Dendritic cell treated with granulocyte-macrophage colony-stimulating factor and Interleukin-4, amounts not matched to agents 40 ng/mL and 50 ng/mL, for 4 days (primary cell): ENCODE results near the gene EIF6.
A peak's percentile ranks its signal among the peaks of the same experiment; 100 is the strongest.

Experiments
- H3K27ac Mint-ChIP-seq: one replicate; pipeline ENCODE4 v1.8.0; 2022; ENCODE audit warnings: mild to moderate bottlenecking, mixed read lengths
- H3K27me3 Mint-ChIP-seq: one replicate; pipeline ENCODE4 v1.8.0; 2022; ENCODE audit warnings: mild to moderate bottlenecking, mixed read lengths
- H3K36me3 Mint-ChIP-seq: one replicate; pipeline ENCODE4 v1.8.0; 2022; ENCODE audit warnings: low read depth, mixed read lengths
- H3K4me1 Mint-ChIP-seq: one replicate; pipeline ENCODE4 v1.8.0; 2022; ENCODE audit warnings: low read depth, mixed read lengths
- H3K4me3 Mint-ChIP-seq: one replicate; pipeline ENCODE4 v1.8.0; 2022; ENCODE audit warnings: mild to moderate bottlenecking, moderate library complexity, mixed read lengths
- H3K9me3 Mint-ChIP-seq: one replicate; pipeline ENCODE4 v1.8.0; 2022; ENCODE audit warnings: mixed read lengths
- intact Hi-C: fragments of 100-400 bp; cut with micrococcal nuclease; formaldehyde crosslinking; loops from one replicate; pipeline ENCODE4 v1.15.0; 2022

EIF6 gene

DNA sequence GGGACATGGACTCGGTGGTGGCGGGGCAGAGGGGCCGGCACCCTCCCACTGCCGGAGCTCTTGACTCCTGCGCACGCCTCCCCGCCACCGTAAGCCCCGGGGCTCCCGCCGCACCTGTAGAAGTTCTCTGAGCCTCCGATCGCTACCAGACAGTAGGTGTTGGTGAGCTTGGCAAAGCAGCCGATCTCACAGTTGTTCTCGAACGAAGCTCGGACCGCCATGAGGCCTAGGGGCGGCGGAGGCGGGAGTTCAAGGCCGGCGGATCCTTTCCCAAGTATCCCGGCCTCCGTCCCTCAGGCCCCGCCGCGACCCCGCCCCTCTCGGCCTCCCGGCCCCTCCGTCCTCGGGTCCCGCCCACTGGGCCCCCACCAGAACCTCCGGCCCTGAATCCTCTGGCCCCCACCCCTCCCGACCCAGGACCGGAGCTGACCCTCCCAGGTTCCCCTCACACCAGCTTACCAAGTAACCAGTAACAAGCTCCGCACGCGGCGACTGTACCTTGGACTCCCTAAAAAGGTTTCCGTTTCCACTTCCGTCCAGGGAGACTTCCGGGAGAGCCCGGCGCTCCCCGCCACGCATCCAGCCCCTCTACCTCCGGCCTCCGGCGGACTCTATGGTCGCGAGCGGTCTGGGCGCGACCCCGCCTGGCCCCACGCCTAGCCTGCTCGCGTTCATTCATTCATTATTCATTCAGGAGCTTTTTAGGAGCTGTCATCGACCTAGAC is at the start of gene EIF6:
Gene EIF6 (minus strand): TSS at position 506 of the 725 bp plus-strand sequence. CDS start 285 bp downstream, at position 221.
- H3K27me3 Mint-ChIP-seq = peaks cover 3% of the 10 kb centered on the region
- peaks cover 50% of the 10 kb centered on the region for H3K36me3 Mint-ChIP-seq
- H3K9me3 Mint-ChIP-seq = no peaks in the 10 kb centered on the region
- intact Hi-C loops = no loop called here
- H3K4me3 Mint-ChIP-seq = peak within 1 kb of the TSS; percentile 74
- peaks cover 31% of the 10 kb centered on the region for H3K4me1 Mint-ChIP-seq
- H3K27ac Mint-ChIP-seq = peak within 1 kb of the TSS; percentile 82

GRCh38 chr20:35333606-35334005 is 49.0 kb upstream of the EIF6 start:
- Mint-ChIP-seq H3K27me3 (no peaks in the 10 kb centered on the region), H3K27ac (no peak overlapping the region), H3K9me3 (no peaks in the 10 kb centered on the region), H3K4me1 (peaks cover 12% of the 10 kb centered on the region), H3K36me3 (peaks cover 7% of the 10 kb centered on the region), H3K4me3 (no peak overlapping the region)
- intact Hi-C loops = no loop called here

- peaks cover 18% of the 10 kb centered on the region for H3K4me1 Mint-ChIP-seq
- no peaks in the 10 kb centered on the region for H3K9me3 Mint-ChIP-seq
- intact Hi-C loops = no loop called here
- no peak overlapping the region for H3K27ac Mint-ChIP-seq
- H3K4me3 Mint-ChIP-seq = no peak overlapping the region
- peaks cover 2% of the 10 kb centered on the region for H3K36me3 Mint-ChIP-seq
- H3K27me3 Mint-ChIP-seq = no peaks in the 10 kb centered on the region
Observed at GRCh38 chr20:35332540-35333200, 48.1 kb upstream of the EIF6 start.

DNA sequence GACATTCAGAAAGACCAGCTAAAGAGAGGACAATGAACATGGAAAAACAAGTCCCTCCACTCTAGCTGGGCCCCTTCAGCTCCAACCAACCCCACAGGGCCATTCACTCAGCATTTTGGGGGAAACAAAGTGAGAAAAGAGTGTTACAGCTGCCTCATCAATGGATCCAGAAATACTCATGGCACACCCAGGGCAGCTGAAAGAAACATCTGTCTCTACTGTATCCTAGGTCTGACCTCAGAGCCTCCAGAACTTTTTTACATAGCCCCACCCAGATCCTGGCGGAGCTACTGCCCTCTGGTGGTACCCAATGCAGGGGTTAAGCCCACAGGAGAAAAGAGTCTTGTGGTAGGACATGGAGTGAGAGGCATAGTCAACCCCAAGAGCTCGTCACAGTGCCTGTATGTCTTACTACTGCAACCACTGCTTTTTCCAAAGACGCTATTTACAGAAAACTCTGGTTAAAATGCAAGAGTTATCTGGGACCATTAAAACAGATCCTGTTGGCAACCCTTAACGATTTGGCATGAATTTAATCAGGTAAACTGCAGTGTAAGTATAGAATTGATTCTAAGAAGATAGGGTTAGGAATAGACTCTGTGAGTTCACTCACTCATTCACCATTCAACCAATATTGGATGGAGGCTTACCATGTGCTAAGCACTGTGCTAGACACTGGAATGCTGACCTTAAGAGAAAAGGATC is 45.0 kb upstream of the EIF6 start:
- intact Hi-C loops = loop anchor here (1.0 kb wide), 1 partner anchor 25 kb away; no protein-coding TSS in a partner anchor
- Mint-ChIP-seq H3K9me3 (no peaks in the 10 kb centered on the region), H3K4me3 (no peak overlapping the region), H3K36me3 (no peaks in the 10 kb centered on the region), H3K27ac (peak overlapping the region; percentile 54), H3K4me1 (peaks cover 35% of the 10 kb centered on the region), H3K27me3 (no peaks in the 10 kb centered on the region)

GRCh38 chr20:35328689-35329088 is 44.1 kb upstream of the EIF6 start:
- Mint-ChIP-seq H3K27ac (peak overlapping the region; percentile 54), H3K9me3 (no peaks in the 10 kb centered on the region), H3K36me3 (no peaks in the 10 kb centered on the region), H3K27me3 (no peaks in the 10 kb centered on the region), H3K4me1 (peaks cover 39% of the 10 kb centered on the region), H3K4me3 (no peak overlapping the region)
- intact Hi-C loops = loop anchor here (1.0 kb wide), 1 partner anchor 24 kb away; no protein-coding TSS in a partner anchor

DNA sequence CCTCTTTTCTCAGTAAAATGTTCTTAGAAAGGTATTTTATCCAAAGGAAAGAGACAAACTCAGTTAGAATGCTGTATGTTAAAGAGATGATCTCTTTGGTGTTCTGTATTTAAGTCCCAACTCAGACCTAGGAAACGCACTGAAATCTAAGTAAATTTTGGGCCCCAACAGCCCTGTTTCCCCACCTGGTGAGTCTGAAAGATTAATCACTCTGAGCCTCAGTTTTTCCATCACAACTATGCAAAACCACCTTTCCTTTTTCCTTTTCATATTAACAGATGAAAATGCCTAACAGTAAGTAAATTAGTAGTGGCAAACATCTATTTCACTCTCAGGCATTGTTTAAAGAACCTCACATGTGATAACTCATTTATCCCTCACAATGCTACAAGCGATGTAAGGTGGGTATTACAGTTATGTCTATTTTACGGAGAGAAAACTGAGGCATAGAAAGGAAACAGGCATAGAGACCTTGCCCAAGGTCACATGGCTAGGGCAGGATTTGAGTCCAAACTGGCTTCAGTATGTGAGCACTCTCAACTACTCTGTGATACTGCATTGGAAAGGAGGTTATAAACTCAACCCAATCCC is 43.6 kb upstream of the EIF6 start:
- H3K4me1 Mint-ChIP-seq = peaks cover 39% of the 10 kb centered on the region
- H3K27ac Mint-ChIP-seq = peak overlapping the region; percentile 54
- no peaks in the 10 kb centered on the region for H3K36me3 Mint-ChIP-seq
- intact Hi-C loops = no loop called here
- H3K4me3 Mint-ChIP-seq = no peak overlapping the region
- H3K9me3 Mint-ChIP-seq = no peaks in the 10 kb centered on the region
- no peaks in the 10 kb centered on the region for H3K27me3 Mint-ChIP-seq

GRCh38 chr20:35327074-35327976 is 42.8 kb upstream of the EIF6 start:
- no peaks in the 10 kb centered on the region for H3K36me3 Mint-ChIP-seq
- H3K27me3 Mint-ChIP-seq = no peaks in the 10 kb centered on the region
- H3K4me3 Mint-ChIP-seq = no peak overlapping the region
- peaks cover 39% of the 10 kb centered on the region for H3K4me1 Mint-ChIP-seq
- intact Hi-C loops = no loop called here
- no peaks in the 10 kb centered on the region for H3K9me3 Mint-ChIP-seq
- H3K27ac Mint-ChIP-seq = peak overlapping the region; percentile 25

DNA sequence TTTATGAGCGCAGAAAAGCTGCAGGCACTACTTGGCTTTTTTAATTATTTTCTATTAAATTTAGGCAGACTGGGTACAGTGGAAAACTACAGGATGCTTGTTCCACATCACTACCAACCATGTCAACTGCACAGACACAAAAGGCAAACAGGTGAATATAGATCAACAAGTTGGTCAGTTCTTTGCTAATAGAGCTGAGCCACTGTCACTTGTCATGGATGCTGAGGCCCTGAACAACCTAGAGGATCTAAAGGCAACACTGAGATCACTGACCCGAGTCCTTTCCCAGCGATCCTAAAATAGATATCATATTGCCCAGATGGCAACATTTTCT is 42.1 kb upstream of the EIF6 start:
- no peak overlapping the region for H3K4me3 Mint-ChIP-seq
- no peaks in the 10 kb centered on the region for H3K9me3 Mint-ChIP-seq
- no peaks in the 10 kb centered on the region for H3K36me3 Mint-ChIP-seq
- intact Hi-C loops = no loop called here
- H3K27ac Mint-ChIP-seq = peak overlapping the region; percentile 93
- peaks cover 39% of the 10 kb centered on the region for H3K4me1 Mint-ChIP-seq
- H3K27me3 Mint-ChIP-seq = no peaks in the 10 kb centered on the region

- Mint-ChIP-seq H3K27me3 (no peaks in the 10 kb centered on the region), H3K4me1 (peaks cover 39% of the 10 kb centered on the region), H3K9me3 (no peaks in the 10 kb centered on the region), H3K27ac (peak overlapping the region; percentile 93), H3K36me3 (no peaks in the 10 kb centered on the region), H3K4me3 (peak overlapping the region; percentile 39)
- intact Hi-C loops = no loop called here
Observed at GRCh38 chr20:35326021-35326739, 41.6 kb upstream of the EIF6 start.

- Mint-ChIP-seq H3K36me3 (peaks cover 6% of the 10 kb centered on the region), H3K27ac (peak overlapping the region; percentile 93)
- intact Hi-C loops = no loop called here
Observed at GRCh38 chr20:35325401-35325800, 40.8 kb upstream of the EIF6 start.

GRCh38 chr20:35320396-35321126 is 36.0 kb upstream of the EIF6 start:
- H3K4me3 Mint-ChIP-seq = no peak overlapping the region
- peaks cover 6% of the 10 kb centered on the region for H3K36me3 Mint-ChIP-seq
- H3K27ac Mint-ChIP-seq = no peak overlapping the region
- intact Hi-C loops = no loop called here
- H3K27me3 Mint-ChIP-seq = no peaks in the 10 kb centered on the region
- H3K4me1 Mint-ChIP-seq = peaks cover 26% of the 10 kb centered on the region
- no peaks in the 10 kb centered on the region for H3K9me3 Mint-ChIP-seq

More at GRCh38 chr20:35325401-35325800, 40.8 kb upstream of the EIF6 start:
- Mint-ChIP-seq H3K27me3 (no peaks in the 10 kb centered on the region), H3K4me1 (peaks cover 43% of the 10 kb centered on the region), H3K9me3 (no peaks in the 10 kb centered on the region), H3K4me3 (peak overlapping the region; percentile 39)

GRCh38 chr20:35319871-35320197 is 35.3 kb upstream of the EIF6 start:
- Mint-ChIP-seq H3K9me3 (no peaks in the 10 kb centered on the region), H3K27me3 (no peaks in the 10 kb centered on the region), H3K36me3 (peaks cover 6% of the 10 kb centered on the region), H3K4me3 (no peak overlapping the region), H3K27ac (no peak overlapping the region), H3K4me1 (peaks cover 26% of the 10 kb centered on the region)
- intact Hi-C loops = no loop called here
